BLaER1 (cell line): ENCODE measurements around the gene GFI1B.
"Not testable (repeated sequence)": the region's sequence is repeated elsewhere in the genome, so short reads cannot be mapped to it uniquely, and the experiment has no call there.

ENCODE experiments used
- H3K27ac ChIP-seq: shearing (Covaris generic); formaldehyde crosslinking; 2 replicates; pipeline ENCODE4 v1.8.1; 2022
- H3K27me3 ChIP-seq: shearing (Covaris generic); formaldehyde crosslinking; 2 replicates; pipeline ENCODE4 v1.8.1; 2022
- H3K36me3 ChIP-seq: shearing (Covaris generic); formaldehyde crosslinking; 2 replicates; pipeline ENCODE4 v1.8.1; 2022
- H3K4me1 ChIP-seq: shearing (Covaris generic); formaldehyde crosslinking; 2 replicates; pipeline ENCODE4 v1.8.1; 2022
- H3K4me2 ChIP-seq: shearing (Covaris generic); formaldehyde crosslinking; 2 replicates; pipeline ENCODE4 v1.8.1; 2022
- H3K4me3 ChIP-seq: shearing (Covaris generic); formaldehyde crosslinking; 2 replicates; pipeline ENCODE4 v1.8.1; 2022
- H3K9ac ChIP-seq: shearing (Covaris generic); formaldehyde crosslinking; 2 replicates; pipeline ENCODE4 v1.8.1; 2022
- H3K9me3 ChIP-seq: shearing (Covaris generic); formaldehyde crosslinking; 2 replicates; pipeline ENCODE4 v1.8.1; 2022
- H4K20me1 ChIP-seq: shearing (Covaris generic); formaldehyde crosslinking; 2 replicates; pipeline ENCODE4 v1.8.1; 2022
- Cebpa-rat ChIP-seq: shearing (Covaris generic); IDR thresholded peaks from 2 replicates; pipeline ENCODE4 v1.8.1; 2022

Gene GFI1B

DNA sequence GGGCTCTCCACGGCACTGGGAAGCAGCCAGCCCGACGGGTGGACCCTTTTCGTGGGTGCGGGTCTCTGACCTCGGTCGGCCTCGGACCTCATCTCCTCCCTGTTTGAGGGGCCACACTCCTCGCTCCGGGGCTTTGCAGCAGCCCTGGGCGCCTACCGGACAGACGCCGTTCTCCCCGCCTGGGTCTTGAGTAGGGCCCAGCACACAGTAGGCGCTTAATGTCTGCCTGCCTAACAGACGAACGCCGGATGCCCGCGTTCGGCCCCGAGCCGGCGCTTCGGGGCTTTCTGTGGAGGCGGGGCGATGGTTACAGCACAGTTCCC lies 51.5 kb downstream of the GFI1B start:
- Histone ChIP-seq H3K4me2 (peak overlapping the region; percentile 90), H3K27me3 (no peaks in the 10 kb centered on the region), H4K20me1 (peaks cover 17% of the 10 kb centered on the region; the same call in 1 of the 2 replicates), H3K4me1 (peaks cover 47% of the 10 kb centered on the region), H3K9me3 (peaks cover 17% of the 10 kb centered on the region), H3K4me3 (peak overlapping the region; percentile 99), H3K27ac (peak overlapping the region; percentile 95), H3K9ac (peak overlapping the region; percentile 98), H3K36me3 (peaks cover 30% of the 10 kb centered on the region)
- no peak for TF ChIP-seq Cebpa-rat

DNA sequence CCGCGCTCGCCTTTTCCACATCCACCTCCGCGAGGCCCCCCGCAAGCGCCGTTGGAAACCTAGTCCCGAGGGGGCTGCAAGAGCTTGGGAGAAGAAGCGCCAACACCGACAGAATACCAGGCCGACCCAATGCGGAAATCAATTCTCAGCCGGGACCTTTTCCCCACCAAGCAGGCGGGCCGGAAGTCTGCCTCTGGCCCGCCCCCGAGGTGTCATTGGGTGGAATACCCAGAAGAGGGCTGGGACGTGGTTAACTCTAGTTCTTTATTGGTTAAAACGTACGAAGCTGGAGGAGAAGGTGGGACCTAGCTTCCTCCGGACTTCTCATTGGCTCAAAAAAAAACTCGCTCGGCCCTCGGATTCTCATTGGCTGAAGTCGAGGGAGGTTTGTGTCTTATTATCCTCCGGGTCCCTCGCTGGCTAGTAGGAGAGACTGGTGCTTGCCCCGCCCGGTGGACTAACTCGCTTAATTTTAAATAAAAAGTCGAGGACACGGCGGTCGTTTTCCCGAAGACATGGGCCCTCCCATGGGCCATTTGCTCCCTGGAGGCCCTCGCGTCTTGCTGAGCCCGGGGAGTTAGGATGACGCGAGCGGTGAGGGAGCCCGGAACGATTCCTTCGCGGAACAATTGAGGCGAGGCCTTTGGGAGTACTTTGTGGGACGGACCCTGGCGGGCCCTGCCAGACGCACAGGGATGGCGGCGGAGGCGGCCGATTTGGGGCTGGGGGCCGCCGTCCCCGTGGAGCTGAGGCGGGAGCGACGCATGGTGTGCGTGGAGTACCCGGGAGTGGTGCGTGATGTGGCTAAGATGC lies 52.0 kb downstream of the GFI1B start, which contains the start of gene GTF3C5:
Gene GTF3C5, plus strand, starts transcription at position 681 of the 813 bp plus-strand sequence. Its CDS starts 15 bp downstream, at position 696.
- H3K4me2 ChIP-seq: peak within 1 kb of the TSS; percentile 98
- H3K36me3 ChIP-seq: peaks cover 36% of the 10 kb centered on the region
- no peak for TF ChIP-seq Cebpa-rat
- H3K27me3 ChIP-seq: no peaks in the 10 kb centered on the region
- peaks cover 22% of the 10 kb centered on the region for H3K9me3 ChIP-seq
- peak within 1 kb of the TSS; percentile 99 for H3K4me3 ChIP-seq
- H4K20me1 ChIP-seq: peaks cover 23% of the 10 kb centered on the region
- H3K4me1 ChIP-seq: peaks cover 53% of the 10 kb centered on the region
- H3K9ac ChIP-seq: peak within 1 kb of the TSS; percentile 98
- H3K27ac ChIP-seq: peak within 1 kb of the TSS; percentile 95

DNA sequence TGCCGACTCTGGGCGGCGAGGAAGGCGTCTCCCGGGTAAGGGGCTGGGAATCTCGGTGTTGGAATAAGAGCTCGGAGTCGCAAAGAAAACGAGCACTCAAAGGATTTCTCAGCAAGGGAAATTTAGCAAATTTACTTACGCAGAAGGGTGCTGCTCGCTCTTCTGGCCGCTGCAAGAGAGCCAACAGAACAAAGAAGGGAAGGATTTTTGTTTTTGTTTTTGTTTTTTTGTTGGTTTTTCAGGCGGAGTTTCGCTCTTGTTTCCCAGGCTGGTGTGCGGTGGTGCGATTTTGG lies 52.6 kb downstream of the GFI1B start:
- peak overlapping the region; percentile 99 for H3K4me3 ChIP-seq

GRCh38 chr9:133031496-133031911 lies 53.0 kb downstream of the GFI1B start:
- Histone ChIP-seq H3K36me3 (peaks cover 46% of the 10 kb centered on the region), H3K4me1 (peaks cover 54% of the 10 kb centered on the region), H3K27me3 (no peaks in the 10 kb centered on the region), H3K4me3 (peak overlapping the region; percentile 99), H3K9me3 (peaks cover 25% of the 10 kb centered on the region), H4K20me1 (peaks cover 33% of the 10 kb centered on the region), H3K27ac (peak overlapping the region; percentile 95), H3K9ac (peak overlapping the region; percentile 98), H3K4me2 (peak overlapping the region; percentile 98)
- no peak for TF ChIP-seq Cebpa-rat

More for the DNA sequence above, 52.6 kb downstream of the GFI1B start:
- no peak for TF ChIP-seq Cebpa-rat
- Histone ChIP-seq H3K27me3 (no peaks in the 10 kb centered on the region), H3K9ac (peak overlapping the region; percentile 98), H4K20me1 (peaks cover 28% of the 10 kb centered on the region), H3K4me1 (peaks cover 54% of the 10 kb centered on the region), H3K4me2 (peak overlapping the region; percentile 98), H3K9me3 (peaks cover 25% of the 10 kb centered on the region), H3K36me3 (peaks cover 42% of the 10 kb centered on the region), H3K27ac (peak overlapping the region; percentile 95)

DNA sequence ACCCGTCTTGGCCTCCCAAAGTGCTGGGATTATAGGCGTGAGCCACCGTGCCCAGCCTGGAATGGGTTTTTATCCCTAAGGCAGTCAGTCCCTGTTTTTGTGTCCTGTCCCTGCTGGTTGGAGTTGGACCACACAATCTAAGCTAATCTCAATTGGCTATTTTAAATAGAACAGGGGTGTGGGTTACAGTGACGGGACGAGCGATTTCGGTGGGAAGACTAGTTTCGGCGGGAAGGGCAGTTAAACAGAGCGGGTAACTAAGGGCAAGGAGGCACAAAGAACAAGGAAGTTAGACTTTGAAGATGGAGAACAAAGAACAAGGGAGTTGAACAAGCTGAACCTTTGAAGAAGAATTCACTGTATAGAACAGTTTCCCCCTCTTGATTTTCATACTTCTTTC lies 53.7 kb downstream of the GFI1B start:
- TF ChIP-seq Cebpa-rat: no peak
- peaks cover 39% of the 10 kb centered on the region for H4K20me1 ChIP-seq
- H3K27ac ChIP-seq: no peak overlapping the region
- peaks cover 25% of the 10 kb centered on the region for H3K9me3 ChIP-seq
- H3K9ac ChIP-seq: no peak overlapping the region; the same call in 1 of the 2 replicates
- H3K4me1 ChIP-seq: peaks cover 59% of the 10 kb centered on the region
- no peaks in the 10 kb centered on the region for H3K27me3 ChIP-seq
- peak overlapping the region; percentile 99 for H3K4me3 ChIP-seq
- peaks cover 53% of the 10 kb centered on the region for H3K36me3 ChIP-seq
- peak overlapping the region; percentile 98 for H3K4me2 ChIP-seq

- H3K4me3 ChIP-seq: no peak overlapping the region
- H3K9ac ChIP-seq: no peak overlapping the region
- H3K4me2 ChIP-seq: no peak overlapping the region
Observed at GRCh38 chr9:133035669-133036068, 57.2 kb downstream of the GFI1B start.

GRCh38 chr9:133037775-133038515 lies 59.5 kb downstream of the GFI1B start:
- H4K20me1 ChIP-seq: peaks cover 91% of the 10 kb centered on the region
- peak overlapping the region; percentile 78 for H3K27ac ChIP-seq
- peak overlapping the region; percentile 32 for H3K4me3 ChIP-seq
- H3K27me3 ChIP-seq: no peaks in the 10 kb centered on the region
- TF ChIP-seq Cebpa-rat: no peak
- H3K4me1 ChIP-seq: peaks cover 61% of the 10 kb centered on the region
- peak overlapping the region; percentile 70 for H3K4me2 ChIP-seq
- H3K9me3 ChIP-seq: peaks cover 25% of the 10 kb centered on the region
- peaks cover 81% of the 10 kb centered on the region for H3K36me3 ChIP-seq
- H3K9ac ChIP-seq: peak overlapping the region; percentile 70

More at GRCh38 chr9:133035669-133036068, 57.2 kb downstream of the GFI1B start:
- no peak for TF ChIP-seq Cebpa-rat
- Histone ChIP-seq H4K20me1 (peaks cover 68% of the 10 kb centered on the region), H3K9me3 (peaks cover 25% of the 10 kb centered on the region), H3K36me3 (peaks cover 71% of the 10 kb centered on the region), H3K27ac (no peak overlapping the region), H3K4me1 (peaks cover 69% of the 10 kb centered on the region), H3K27me3 (no peaks in the 10 kb centered on the region)

- H4K20me1 ChIP-seq: peaks cover 82% of the 10 kb centered on the region
- H3K4me2 ChIP-seq, H3K4me3 ChIP-seq, H3K9ac ChIP-seq, H3K27me3 ChIP-seq, H3K27ac ChIP-seq, H3K9me3 ChIP-seq: not testable (repeated sequence)
- peaks cover 81% of the 10 kb centered on the region for H3K36me3 ChIP-seq
- peaks cover 35% of the 10 kb centered on the region for H3K4me1 ChIP-seq
Observed at GRCh38 chr9:133040892-133041479, 62.5 kb downstream of the GFI1B start.
